ENCODE results near the gene FAM13B.

- TF ChIP-seq CTCF (IDR thresholded peaks at IDR 0.05; ENCODE audit: borderline replicate concordance, extremely low read depth, low read length, poor library complexity, severe bottlenecking) (no peak), EZH2 (IDR thresholded peaks at IDR 0.05; ENCODE audit: borderline replicate concordance, low read depth, low read length, severe bottlenecking) (no peak)
Observed at GRCh38 chr5:138051441-138052296, 18.8 kb upstream of the FAM13B start.

All from DND-41 (cell line).